ENCODE data around the gene ARL2BP.
A peak's percentile ranks its signal among the peaks of the same experiment; 100 is the strongest.

ARL2BP gene

DNA sequence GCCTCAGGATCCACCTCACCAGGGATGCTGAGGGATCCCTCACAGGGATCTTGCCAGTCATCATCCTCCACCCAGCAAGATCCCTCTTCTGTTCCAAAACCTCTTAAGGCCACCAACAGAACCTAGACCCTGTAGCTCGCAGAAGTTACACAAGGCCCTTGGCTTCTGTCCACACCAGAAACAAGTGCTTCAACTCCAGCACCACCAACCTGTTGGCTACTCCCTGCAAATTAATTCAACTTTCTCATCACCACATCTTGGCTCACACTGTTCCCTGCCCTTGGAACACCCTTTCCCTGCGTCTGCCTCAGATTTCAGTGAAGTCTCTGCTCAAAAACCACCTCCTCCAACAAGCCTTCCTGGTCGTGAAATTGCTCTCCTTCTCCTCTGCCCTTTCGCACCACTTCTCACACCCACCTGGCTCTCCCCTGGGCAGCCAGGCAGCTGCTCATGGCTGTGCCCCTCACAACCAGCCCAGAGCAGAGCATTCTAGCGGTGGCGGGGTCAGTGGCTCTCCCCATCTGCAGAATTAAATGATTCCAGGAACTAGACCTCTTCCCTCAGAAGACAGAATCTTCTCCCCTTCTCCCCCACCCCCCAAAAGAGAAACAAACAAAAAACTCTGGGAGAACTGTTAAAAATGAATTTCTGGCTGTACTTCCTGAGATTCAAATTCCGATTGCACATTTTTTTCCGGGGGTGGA lies 37.6 kb downstream of the ARL2BP start:
- no peak for DNase-seq

DNA sequence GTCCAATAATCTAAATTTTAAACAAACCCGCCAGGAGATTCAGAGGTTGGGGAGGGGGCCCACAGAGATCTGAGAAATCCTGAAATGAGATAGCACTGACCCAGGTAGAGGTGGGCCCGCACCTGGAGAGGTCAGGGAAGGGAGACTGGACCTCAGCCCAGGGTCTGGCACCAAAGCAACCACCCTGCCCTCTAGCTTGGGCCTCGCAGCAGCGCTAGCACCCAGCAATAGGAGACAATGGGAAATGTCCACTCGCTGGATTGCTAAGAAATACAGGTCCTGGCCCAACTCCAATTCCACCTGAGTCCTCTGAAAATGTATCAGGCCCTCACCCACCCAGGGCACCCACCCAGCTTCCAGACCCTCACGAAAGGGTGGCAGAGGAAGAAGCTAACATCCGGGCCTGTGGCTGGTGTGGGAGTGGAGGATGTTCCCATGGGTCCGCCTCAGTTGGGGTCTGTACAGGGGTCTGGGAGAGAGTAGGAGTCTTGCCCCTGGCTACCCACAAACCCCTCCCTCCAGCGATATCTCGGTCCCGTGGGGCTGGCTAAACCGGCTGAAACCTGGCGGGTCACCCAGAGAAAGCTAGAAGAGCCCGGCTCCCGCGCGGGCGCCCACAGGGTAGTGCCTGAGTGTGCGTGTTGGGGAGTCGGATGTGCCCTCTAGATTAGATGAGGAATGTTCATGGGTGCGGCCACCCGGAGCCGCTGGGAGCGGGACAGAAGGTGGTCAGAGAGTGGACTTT lies 38.3 kb downstream of the ARL2BP start:
- DNase-seq: peak in 9 of 56 donors; percentile 27 to 62 (median 35)

DNA sequence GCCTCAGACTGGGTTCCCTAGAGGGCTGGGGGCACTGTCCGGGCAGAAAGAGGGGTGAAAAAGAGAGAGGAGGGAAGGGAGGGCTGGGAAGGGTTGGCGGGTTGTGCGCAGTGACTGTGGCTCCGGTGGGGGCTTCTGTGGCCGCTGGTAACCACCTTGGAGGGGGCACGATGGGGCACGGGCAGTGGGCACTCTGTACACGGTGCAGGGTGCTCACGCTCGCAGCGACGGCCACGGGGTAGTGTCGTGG lies 38.8 kb downstream of the ARL2BP start:
- no peak for DNase-seq

DNA sequence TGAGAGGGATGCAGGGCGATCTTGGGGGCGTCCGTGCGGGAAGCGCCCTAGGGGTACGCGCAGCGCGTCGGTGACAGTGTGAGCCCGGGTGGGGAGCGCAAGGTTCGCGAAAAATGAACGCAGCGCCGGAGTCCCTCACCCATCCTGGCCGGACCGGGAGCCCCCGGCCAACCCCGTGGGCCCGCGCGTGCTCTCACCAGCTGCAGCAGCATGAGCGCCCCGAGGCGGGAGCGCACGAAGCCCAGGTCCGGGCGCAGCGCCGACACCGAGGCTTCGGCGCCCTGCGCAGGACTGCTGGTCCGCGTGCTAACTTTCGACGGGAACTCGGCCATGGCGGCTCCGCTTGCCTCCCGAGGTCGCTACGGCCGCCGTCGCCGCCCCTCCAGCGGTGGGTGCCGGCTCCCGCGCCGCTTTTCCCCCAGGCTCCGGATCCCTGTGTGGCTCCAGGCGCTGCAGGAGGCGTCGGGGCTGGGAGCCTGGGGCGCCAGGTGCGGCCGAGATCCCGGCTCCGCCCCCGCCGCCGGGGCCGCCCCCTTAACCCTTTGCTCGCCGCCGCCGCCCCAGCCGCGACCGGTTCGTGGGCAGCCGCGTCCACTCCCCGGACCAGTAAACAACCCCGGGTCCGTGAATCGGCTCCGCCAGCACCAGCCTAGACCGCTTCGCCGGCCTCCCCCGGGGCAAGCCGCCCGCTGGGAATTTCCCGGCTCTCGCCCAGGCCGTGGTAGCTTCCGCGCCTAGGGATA lies 39.3 kb downstream of the ARL2BP start, which contains the start of gene PLLP:
TSS of gene PLLP (minus strand) at position 464 of the 743 bp plus-strand sequence. CDS start at position 332, 132 bp downstream.
- peak in 42 of 56 donors; percentile 19 to 82 (median 54) for DNase-seq

DNA sequence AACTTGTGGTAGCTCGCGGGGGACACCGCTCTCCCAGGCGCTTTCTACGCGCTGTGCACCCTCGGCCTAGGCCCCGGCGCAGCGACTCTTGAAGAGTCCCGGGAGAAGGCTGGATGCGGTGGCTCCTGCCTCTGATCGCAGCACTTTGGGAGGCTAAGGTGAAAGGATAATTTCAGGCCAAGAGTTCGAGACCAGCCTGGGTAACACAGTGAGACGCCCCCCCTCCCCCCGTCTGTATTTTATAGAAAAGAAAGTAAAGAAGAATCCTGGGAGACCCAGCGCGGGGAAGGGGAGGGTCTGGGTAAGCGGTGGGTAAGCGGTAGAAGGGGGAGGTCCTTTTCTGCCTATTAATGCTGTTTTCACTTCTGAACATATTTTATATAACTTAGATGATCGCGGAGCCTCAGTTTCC lies 39.9 kb downstream of the ARL2BP start:
- DNase-seq: no peak

DNA sequence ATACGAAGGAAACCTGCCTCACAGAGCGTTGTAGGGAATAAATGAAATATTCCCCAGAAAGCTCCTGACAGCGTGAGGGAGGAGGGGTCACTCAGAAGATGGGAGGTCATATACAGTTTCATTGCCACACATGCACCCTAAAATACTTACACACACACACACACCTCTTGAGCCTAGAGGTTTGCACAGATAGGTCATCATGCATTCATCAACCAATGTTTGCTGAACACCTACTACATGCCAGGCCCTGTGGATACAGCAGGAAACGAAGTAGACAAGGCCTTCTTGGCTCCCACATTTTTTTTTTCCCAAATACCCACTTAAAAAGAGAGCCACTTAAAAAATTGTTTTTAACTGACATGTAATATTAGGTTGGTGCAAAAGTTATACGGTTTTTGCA lies 40.3 kb downstream of the ARL2BP start:
- DNase-seq: no peak

DNA sequence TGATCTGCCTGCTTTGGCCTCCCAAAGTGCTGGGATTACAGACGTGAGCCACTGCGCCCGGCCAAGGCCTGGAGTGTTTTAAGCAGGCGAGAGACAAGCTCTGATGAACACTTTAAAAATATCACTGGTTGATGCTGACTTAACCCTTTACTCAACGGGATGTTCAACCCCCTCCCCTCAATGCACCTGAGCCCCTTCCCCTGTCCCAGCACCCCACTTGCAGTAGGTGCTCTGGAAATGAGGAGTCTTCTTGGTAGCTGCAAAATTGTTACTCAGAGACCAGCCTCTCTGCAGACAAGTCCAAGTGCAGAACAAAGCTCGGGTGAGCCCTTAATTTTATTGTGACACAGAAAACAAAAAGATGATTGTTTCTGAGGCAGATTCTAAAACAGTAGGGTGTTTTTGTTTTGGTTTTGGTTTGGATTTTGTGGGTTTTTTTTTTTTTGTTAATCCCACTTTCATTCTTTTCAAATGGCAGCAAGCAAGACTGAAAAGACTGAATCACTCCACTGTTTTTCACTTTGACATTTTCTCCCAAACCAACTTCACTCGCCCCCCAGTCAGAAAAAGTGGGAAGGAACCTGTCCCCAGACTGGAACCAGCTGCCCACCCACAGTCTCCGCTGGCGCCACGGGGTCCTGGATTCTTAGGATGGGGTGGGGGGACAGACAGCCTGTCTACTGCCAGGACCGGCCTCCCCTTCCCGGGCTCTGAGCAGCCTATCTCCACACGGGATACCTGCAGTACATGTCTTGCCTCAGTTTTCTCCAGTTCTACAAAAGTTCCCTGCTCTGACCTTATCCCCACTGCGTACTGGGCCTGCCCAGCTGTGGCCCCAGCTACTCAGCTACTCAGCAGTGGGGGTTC lies 44.6 kb downstream of the ARL2BP start:
- DNase-seq: peak in 21 of 56 donors; percentile 14 to 72 (median 56)

DNA sequence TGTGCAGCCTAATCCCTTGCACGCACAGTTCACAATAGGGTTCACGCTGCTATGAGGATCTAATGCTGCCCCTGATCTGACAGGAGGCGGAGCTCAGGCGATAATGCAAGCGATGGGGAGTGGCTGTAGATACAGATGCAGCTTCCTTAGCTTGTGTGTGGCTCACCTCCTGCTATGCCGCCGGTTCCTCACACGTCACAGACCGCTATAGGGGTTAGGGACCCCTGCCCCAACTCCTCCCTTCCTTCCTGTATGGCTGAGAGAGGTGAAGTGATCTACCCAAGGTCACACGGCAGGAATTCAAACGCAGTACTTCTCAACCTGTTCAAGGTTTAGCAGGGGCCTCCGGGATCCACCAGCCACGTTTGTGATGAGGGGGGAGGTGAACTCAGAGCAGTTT lies 52.8 kb downstream of the ARL2BP start:
- no peak for DNase-seq

DNA sequence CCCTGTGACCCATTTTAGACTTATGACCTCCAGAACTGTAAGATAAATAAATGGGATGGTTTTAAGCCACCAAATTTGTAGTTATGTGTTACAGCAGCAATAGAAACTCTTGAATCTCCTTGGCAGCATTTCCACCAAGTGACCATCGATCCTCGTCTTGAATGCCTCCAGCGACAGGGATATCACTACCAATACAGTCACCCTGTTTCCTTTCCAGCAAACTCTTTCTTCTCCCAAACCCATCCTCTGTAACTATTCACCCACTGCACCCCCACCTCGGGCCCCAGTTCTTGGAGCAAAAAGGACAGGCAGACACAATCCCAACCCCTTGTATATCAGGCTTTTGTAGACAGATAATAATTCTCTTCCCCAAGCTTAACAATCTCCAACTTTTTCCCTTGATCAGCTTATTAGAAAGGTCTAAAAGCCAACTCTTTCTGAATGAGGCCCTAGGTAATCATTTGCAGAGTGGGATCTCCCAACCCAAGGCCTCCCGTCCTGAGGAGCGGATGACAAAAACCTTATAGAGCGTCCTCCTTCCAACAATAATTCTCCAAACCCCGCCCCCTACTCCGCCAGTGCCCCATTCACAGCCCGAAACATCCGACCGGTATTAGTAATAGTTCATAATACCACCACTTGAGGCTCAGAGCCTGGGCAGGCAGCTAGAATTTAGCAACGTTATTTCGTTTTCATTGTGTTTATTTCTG lies 54.1 kb downstream of the ARL2BP start:
- DNase-seq: peak in 8 of 56 donors; percentile 45 to 76 (median 62)

DNA sequence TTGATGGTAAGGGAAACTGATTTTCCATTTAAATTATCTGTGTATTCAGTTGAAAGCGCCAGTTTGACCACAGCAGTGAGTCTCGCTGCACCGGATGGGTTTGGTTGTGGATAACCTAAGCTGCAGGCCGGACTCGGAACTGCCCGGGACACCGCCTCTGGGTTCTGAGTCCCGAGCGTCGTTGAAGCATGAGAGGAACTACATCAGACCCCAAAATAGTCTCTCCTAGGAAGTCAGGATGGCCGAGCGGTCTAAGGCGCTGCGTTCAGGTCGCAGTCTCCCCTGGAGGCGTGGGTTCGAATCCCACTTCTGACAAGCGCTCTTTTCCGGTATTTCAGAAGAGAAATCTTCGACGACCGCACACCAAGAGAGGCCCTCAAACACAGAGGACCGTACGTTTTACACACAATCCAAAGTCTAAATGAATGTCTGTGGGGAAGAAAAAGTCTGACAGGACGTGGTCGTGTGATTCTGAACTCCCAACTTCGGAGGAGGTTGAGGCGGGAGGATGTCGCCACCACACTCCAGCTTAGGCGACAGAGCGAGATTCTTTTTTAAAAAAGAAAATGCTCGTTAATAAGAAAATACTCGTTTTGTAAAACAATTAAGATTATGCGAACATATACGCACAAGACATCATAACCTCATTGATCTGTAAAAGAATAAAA lies 54.8 kb downstream of the ARL2BP start:
- peak in 53 of 56 donors; percentile 23 to 91 (median 78) for DNase-seq

DNA sequence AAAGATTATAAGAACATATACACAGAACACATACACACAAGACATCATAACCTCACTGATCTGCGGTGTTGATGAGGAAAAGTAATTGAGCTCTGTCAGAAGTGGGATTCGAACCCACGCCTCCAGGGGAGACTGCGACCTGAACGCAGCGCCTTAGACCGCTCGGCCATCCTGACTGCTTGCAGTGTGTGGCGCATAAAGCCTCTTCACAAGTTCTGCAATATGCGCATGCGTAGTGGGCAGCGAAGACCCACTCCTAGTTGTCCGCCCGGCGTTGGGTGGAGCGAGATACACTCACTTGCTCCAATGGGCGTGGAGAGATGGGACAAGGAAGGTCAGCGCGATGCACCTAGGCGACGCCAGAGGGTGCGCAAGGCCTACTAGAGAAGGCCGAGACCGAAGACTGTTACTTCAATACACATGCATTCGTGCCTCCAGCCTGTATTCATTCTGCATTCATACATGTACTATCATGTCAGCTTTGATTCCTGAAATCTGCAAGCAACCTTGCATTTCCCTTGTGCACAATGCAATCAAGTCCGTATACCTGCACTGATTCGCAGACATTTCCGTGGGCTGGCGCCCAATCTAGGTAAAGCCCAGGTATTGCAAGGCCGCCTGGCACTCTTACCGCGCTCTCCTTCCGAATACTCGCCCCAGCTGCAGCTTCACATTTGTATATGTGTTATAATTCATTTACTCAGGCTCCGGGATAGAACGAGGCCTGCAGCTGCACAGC lies 55.5 kb downstream of the ARL2BP start:
- DNase-seq: peak; percentile 87 to 100 (median 98)

DNA sequence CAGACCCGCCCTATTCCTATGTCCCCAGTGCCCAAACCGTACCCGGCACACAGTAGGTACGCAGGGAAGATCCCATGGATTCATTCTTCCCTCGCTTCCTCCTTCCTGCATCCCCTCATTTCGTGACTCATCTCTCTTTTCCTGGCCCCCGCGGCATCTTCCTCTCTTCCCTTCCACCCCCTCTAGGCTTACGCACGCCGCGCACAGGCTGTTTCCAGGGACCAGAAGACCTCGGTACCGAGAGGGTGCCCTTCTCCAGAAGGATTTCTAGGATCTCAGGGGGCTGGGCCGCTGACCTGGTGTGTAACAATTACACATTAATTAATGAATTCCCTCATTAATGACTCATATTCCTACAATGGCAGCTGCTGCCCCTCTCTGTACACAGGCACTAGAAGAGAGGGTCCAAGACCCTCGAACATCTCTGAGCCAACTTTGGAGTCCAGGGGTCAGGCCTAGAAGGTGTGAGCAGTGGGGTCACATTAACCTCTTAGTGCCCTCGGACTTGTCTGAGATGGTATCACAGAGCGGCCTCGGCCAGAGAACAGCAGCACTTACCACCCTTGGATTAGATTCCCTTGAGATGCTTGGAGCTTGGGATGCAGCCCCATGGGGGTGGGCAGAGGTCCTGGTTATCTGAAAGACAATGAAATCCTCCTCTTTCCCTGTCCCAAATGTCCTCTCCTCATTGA lies 56.2 kb downstream of the ARL2BP start:
- DNase-seq: peak in 23 of 56 donors; percentile 25 to 75 (median 59)
